SK-N-SH (cell line): ENCODE data around the gene ABCC12.

Experiments used
- CTCF ChIP-seq: fragments of 200-600 bp; sonication (generic); IDR thresholded peaks from 2 replicates; pipeline ENCODE4 v1.6.1; 2017; ENCODE audit warnings: antibody characterized with exemption, mild to moderate bottlenecking, moderate library complexity
- EP300 ChIP-seq, 2 experiments: IDR thresholded peaks; 2 replicates each; pipeline versions ENCODE4 v1.4.0 to v1.6.1; 2012; ENCODE audit warnings: borderline replicate concordance in 1 of 2, low read depth in 1 of 2, low read length in 1 of 2
- EZH2phosphoT487 ChIP-seq: fragments of 200-600 bp; sonication (generic); IDR thresholded peaks from 2 replicates; pipeline ENCODE4 v1.6.1; 2017; ENCODE audit warnings: low read depth, mixed run types, mild to moderate bottlenecking, antibody characterized with exemption, moderate library complexity, borderline replicate concordance
- FOSL2 ChIP-seq: IDR thresholded peaks from 2 replicates; pipeline ENCODE4 v1.4.0; 2012; ENCODE audit warnings: low read depth, mild to moderate bottlenecking, moderate library complexity, borderline replicate concordance
- IRF3 ChIP-seq: fragments of 150-350 bp; IDR thresholded peaks from 2 replicates; pipeline ENCODE4 v1.6.1; 2016; ENCODE audit warnings: mild to moderate bottlenecking, low read depth, low read length
- MEF2A ChIP-seq: IDR thresholded peaks from 2 replicates; pipeline ENCODE4 v1.4.0; 2012; ENCODE audit warnings: low read depth, borderline replicate concordance
- MXI1 ChIP-seq: IDR thresholded peaks from 2 replicates; pipeline ENCODE4 v1.6.1; 2012; ENCODE audit warnings: mild to moderate bottlenecking, low read depth, low read length, improper control_type of control experiment
- NRF1 ChIP-seq: IDR thresholded peaks from 2 replicates; pipeline ENCODE4 v1.6.1; 2012; ENCODE audit warnings: low read depth, mild to moderate bottlenecking, low read length
- POLR2AphosphoS5 ChIP-seq: IDR thresholded peaks from 2 replicates; pipeline ENCODE4 v1.6.1; 2012; ENCODE audit warnings: low read depth, low read length
- RAD21 ChIP-seq: IDR thresholded peaks from 2 replicates; pipeline ENCODE4 v1.6.1; 2012; ENCODE audit warnings: mild to moderate bottlenecking, low read length
- RFX5 ChIP-seq: IDR thresholded peaks from 2 replicates; pipeline ENCODE4 v1.6.1; 2012; ENCODE audit warnings: mild to moderate bottlenecking, improper control_type of control experiment, low read length
- TAF1 ChIP-seq: IDR thresholded peaks from 2 replicates; pipeline ENCODE4 v1.6.1; 2012; ENCODE audit warnings: low read depth, mild to moderate bottlenecking, low read length, moderate library complexity, borderline replicate concordance
- TCF12 ChIP-seq: IDR thresholded peaks from 2 replicates; pipeline ENCODE4 v1.4.0; 2012
- TF ChIP-seq, protein P1 (sequence below): IDR thresholded peaks from 2 replicates; pipeline ENCODE4 v1.4.0; 2012; ENCODE audit warnings: low read depth, borderline replicate concordance

DNA sequence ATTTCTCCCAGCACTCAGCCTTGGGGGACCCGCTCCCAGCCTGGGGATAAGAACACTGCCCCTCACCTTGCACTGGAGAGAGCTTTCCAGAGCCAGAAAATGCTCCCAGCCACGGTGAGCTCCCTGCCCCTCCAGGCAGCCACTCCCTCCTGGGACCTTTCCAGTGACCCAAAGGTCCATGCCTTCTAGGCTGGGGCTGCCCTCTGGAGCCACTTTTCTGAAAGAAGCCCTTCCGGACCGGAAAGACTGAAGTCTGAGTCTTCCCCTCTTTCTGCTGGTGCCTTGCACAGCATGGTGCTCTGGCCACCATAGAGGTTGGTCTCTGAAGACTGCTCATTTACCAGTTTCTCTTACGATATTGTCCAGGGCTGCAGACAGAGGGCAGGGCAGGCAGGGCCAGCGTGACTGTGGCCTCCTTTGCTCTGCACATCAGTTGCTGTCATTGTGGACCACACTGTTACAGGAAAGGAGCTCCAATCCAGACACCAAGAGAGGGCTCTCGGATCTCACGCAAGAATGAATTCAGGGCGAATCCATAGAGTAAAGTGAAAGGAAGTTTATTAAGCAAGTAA is 7.1 kb upstream of the ABCC12 start:
- no peak for TF ChIP-seq MXI1
- no peak for TF ChIP-seq RAD21
- no peak for TF ChIP-seq POLR2AphosphoS5
- no peak for TF ChIP-seq MEF2A
- TF ChIP-seq IRF3, result no peak
- no peak for TF ChIP-seq EZH2phosphoT487
- TF ChIP-seq CTCF, result no peak
- no peak for TF ChIP-seq TCF12
- TF ChIP-seq FOSL2, result no peak
- no peak for TF ChIP-seq EP300 (IDR thresholded peaks at IDR 0.05; ENCODE audit: borderline replicate concordance in 1 of 2, low read depth in 1 of 2, low read length in 1 of 2)
- no peak for TF ChIP-seq RFX5
- TF ChIP-seq TAF1, result no peak
- TF ChIP-seq NRF1, result no peak
- TF ChIP-seq, protein P1, sequence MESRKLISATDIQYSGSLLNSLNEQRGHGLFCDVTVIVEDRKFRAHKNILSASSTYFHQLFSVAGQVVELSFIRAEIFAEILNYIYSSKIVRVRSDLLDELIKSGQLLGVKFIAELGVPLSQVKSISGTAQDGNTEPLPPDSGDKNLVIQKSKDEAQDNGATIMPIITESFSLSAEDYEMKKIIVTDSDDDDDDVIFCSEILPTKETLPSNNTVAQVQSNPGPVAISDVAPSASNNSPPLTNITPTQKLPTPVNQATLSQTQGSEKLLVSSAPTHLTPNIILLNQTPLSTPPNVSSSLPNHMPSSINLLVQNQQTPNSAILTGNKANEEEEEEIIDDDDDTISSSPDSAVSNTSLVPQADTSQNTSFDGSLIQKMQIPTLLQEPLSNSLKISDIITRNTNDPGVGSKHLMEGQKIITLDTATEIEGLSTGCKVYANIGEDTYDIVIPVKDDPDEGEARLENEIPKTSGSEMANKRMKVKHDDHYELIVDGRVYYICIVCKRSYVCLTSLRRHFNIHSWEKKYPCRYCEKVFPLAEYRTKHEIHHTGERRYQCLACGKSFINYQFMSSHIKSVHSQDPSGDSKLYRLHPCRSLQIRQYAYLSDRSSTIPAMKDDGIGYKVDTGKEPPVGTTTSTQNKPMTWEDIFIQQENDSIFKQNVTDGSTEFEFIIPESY, result no peak
